Neuron (in vitro differentiated cells): ENCODE data around the gene RGS19.

ENCODE experiments used
- H2AFZ ChIP-seq: one replicate; pipeline ENCODE4 v1.6.1; 2013; ENCODE audit warnings: low read depth, mild to moderate bottlenecking, inconsistent platforms, low read length, moderate library complexity
- H3K27me3 ChIP-seq: one replicate; pipeline ENCODE4 v1.6.1; 2013; ENCODE audit warnings: low read length; ENCODE audit not compliant: insufficient read depth
- H3K36me3 ChIP-seq: one replicate; pipeline ENCODE4 v1.6.1; 2013; ENCODE audit warnings: low read length; ENCODE audit not compliant: insufficient read depth
- H3K4me1 ChIP-seq: one replicate; pipeline ENCODE4 v1.6.1; 2013; ENCODE audit warnings: low read length; ENCODE audit not compliant: insufficient read depth
- H3K4me3 ChIP-seq: 2 replicates; pipeline ENCODE4 v1.5.1; 2013; ENCODE audit warnings: mild to moderate bottlenecking, low read length, moderate library complexity
- H3K9me3 ChIP-seq: one replicate; pipeline ENCODE4 v1.6.1; 2013; ENCODE audit warnings: low read length

The RGS19 gene

DNA sequence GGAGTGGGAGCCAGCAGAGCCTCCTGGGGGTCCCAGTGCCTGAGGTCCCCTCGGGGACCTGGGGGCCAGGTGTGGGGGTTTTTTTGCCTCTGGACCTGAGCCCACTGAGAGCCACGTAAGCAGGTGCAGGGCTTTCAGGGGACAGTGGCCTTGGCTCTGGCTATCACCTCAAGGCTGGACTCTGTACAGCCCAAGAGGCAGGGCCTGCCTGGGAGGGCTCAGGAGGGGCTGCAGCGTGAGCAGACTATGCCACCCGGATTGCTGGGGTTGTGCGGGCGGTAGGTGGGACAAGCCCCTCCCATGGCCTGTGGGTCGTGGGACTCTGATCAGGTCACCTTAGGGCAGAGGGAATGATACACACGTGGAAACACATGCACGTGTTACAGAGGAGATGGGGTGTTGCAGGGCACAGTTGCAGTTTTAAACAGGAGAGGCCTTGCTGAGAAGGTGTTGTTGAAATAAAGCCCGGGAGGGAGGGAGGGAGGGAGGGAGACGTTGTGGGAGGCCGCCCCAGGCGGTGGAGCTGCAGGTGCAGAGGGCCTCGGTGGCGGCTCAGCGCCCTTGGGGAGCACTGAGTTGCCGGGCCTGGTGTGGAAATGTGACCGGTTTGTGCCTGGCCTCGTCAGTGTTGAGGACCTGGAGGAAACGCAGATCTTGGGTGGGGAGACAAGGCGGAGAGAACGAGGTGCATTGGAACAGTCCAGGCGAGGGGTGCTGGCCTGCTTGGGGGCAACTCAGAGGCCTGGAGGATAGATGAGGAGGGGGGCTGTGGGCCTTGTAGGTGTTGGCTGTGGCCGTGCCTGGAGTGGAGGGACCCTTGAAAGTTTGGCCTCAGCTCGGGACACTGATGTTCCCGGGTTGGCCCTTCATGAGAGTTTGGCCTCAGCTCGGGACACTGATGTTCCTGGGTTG lies 14.0 kb downstream of the RGS19 start:
- no peaks in the 10 kb centered on the region for H3K27me3 ChIP-seq
- H2AFZ ChIP-seq = no peak overlapping the region
- no peak overlapping the region for H3K4me3 ChIP-seq
- H3K4me1 ChIP-seq = peaks cover 23% of the 10 kb centered on the region
- no peaks in the 10 kb centered on the region for H3K9me3 ChIP-seq
- peaks cover 2% of the 10 kb centered on the region for H3K36me3 ChIP-seq

DNA sequence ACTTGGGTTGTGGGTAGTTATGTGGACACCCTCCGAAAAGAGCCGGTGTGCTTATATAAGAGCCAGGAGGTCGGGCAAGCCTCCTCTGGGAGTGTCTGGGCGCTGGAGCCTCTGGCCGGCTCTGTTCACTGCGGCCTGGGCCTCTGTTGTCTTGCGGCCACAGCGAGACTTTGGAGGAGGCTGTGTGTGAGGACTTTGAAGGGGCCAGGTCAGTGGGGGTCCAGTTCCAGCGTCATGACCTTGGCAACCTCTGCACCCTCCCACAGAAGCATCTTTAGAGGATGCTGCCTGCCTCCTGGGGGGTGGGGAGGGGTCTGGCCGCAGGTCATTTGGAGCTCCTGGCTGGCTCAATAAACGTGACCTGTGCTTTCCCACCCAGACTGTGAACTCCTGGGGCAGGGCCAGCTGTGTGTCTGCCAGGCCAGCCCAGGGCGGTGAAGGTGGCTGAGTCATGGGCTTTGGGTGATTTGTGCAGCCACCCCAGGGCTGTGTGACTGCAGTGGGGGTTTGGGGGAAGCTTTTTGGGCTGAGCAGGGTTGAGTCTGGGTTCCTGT lies 15.1 kb downstream of the RGS19 start:
- Histone ChIP-seq H3K36me3 (no peaks in the 10 kb centered on the region), H3K9me3 (no peaks in the 10 kb centered on the region), H3K4me3 (peak overlapping the region; percentile 68), H3K27me3 (peaks cover 3% of the 10 kb centered on the region), H3K4me1 (peaks cover 23% of the 10 kb centered on the region), H2AFZ (no peak overlapping the region)

- H3K4me3 ChIP-seq = peak overlapping the region; percentile 68
- no peaks in the 10 kb centered on the region for H3K36me3 ChIP-seq
- H3K4me1 ChIP-seq = peaks cover 23% of the 10 kb centered on the region
- no peaks in the 10 kb centered on the region for H3K9me3 ChIP-seq
- peaks cover 3% of the 10 kb centered on the region for H3K27me3 ChIP-seq
- peak overlapping the region; percentile 90 for H2AFZ ChIP-seq
Observed at GRCh38 chr20:64063389-64064144, 15.8 kb downstream of the RGS19 start.

DNA sequence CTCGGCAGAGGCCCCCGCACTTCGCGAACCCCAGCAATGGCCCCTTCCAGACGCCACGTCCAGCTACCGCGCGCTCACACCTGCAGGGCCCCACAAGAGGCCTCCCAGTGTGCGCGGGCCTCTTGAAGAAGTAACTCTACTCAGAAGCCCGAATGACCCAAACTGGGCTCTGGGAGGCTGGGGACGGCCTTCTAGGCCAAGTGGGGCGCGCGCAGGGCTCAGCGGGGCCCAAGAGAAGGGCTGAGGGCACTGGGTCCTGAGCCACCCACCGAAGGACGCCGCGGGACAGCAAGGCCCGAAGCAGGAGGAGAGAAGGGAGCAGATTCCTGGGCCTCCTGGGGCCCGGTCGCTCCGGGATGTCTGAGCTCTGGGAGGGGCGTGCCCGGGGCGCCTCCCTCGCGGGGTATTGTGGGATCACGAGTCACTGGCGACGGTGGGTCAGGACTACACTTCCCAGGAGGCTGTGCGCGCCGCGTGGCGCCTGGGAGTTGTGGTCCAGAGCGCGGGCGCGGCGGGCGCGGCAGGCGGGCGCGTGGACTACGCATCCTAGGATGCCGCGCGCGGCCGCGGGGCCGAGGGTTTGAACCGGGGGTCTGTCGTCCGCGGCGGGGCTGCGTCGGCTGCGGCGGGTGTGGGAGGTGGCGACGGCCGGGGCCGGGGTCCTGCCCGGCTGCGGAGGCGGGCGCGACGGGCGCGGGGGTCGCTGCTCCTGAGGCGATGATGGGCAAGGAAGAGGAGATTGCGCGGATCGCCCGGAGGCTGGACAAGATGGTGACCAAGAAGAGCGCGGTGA lies 16.5 kb downstream of the RGS19 start, which contains the start of gene TCEA2:
Gene TCEA2 (plus strand): TSS at position 603 of the 793 bp plus-strand sequence. CDS start 115 bp downstream, at position 718.
- H3K36me3 ChIP-seq = no peaks in the 10 kb centered on the region
- peak within 1 kb of the TSS; percentile 90 for H2AFZ ChIP-seq
- peaks cover 3% of the 10 kb centered on the region for H3K27me3 ChIP-seq
- H3K4me1 ChIP-seq = peaks cover 23% of the 10 kb centered on the region
- no peaks in the 10 kb centered on the region for H3K9me3 ChIP-seq
- H3K4me3 ChIP-seq = peak within 1 kb of the TSS; percentile 68

DNA sequence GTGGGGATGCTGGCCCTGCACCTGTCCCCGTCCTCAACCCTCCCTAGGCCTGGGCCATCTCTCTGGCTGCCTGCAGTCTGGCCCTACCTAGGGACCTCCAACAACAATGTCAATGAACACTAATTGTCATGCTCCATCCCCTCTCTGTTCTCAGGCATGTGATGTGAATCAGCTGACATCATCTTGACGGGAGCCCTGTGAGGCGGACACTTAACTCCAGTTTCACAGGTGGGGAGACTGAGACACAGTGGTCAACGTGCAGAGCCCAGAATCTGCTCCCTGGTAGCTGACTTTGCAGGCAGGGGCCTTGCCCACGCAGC lies 17.1 kb downstream of the RGS19 start:
- Histone ChIP-seq H3K27me3 (peaks cover 3% of the 10 kb centered on the region), H3K4me3 (peak overlapping the region; percentile 68)

DNA sequence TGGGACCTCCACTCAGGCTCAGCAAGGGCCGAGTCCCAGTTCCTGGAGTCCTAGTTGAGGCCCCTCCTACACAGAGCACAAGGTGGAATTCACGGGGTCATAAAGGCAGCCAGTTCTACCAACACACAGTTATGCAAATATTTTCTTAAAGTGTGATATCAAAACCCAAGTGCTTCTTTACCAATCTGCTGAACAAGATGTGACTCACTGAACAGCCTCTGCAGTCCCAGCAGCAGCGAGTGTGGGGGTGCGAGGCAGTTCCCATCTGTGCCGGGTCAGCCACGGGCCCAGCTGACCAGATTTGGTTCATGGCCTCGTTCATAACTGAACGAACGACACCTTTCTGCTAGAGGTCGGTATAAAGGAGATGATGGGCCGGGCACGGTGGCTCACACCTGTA lies 20.8 kb downstream of the RGS19 start:
- no peak overlapping the region for H2AFZ ChIP-seq
- H3K4me1 ChIP-seq = peaks cover 32% of the 10 kb centered on the region
- peaks cover 16% of the 10 kb centered on the region for H3K27me3 ChIP-seq
- no peak overlapping the region for H3K4me3 ChIP-seq
- H3K36me3 ChIP-seq = no peaks in the 10 kb centered on the region
- no peaks in the 10 kb centered on the region for H3K9me3 ChIP-seq

More for the DNA sequence above, 17.1 kb downstream of the RGS19 start:
- Histone ChIP-seq H3K36me3 (no peaks in the 10 kb centered on the region), H2AFZ (peak overlapping the region; percentile 90), H3K4me1 (peaks cover 23% of the 10 kb centered on the region), H3K9me3 (no peaks in the 10 kb centered on the region)

GRCh38 chr20:64057628-64058498 lies 21.5 kb downstream of the RGS19 start:
- Histone ChIP-seq H3K27me3 (peaks cover 23% of the 10 kb centered on the region), H3K9me3 (no peaks in the 10 kb centered on the region), H2AFZ (no peak overlapping the region), H3K4me3 (no peak overlapping the region), H3K36me3 (no peaks in the 10 kb centered on the region), H3K4me1 (peaks cover 32% of the 10 kb centered on the region)

DNA sequence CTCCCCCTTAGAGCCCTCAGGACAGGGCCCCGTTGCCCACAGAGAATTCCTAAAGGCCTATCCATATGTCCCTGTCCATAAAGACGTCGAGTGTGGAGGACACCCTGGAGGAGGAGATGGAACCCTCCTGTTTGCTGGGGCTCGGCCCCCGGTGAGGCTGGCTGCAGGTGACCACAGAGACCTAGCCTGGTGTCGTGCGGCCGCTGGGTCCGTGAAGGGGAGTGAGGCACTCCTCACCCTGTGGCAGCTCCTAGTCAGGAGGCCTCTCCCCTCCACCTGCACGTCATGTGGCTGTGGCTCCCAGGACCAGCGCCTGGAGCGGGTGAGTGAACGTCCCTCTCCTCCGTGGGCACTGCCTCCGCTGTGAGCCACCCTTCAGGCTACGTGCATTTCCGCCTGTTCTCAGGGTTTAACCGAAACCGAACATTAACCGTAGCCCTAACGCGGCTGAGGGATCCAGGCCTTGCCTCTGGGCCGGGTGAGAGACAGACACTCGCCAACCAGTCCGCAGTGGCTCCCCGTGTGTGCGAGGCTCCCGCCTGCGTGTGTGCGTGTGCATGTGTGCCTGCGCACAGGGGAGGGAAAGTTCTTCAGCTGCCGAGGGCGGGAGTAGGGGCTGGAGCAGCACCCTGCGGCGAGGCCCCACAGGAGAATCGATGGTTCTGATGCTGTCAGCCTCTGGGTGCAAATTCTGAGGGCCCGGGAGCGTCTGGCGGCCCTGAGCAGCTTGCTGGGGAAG lies 22.3 kb downstream of the RGS19 start:
- Histone ChIP-seq H3K4me3 (no peak overlapping the region), H3K9me3 (no peaks in the 10 kb centered on the region), H3K36me3 (no peaks in the 10 kb centered on the region), H3K4me1 (peaks cover 25% of the 10 kb centered on the region), H2AFZ (no peak overlapping the region), H3K27me3 (peaks cover 31% of the 10 kb centered on the region)

GRCh38 chr20:64056639-64056888 lies 22.8 kb downstream of the RGS19 start:
- Histone ChIP-seq H3K9me3 (no peaks in the 10 kb centered on the region), H3K27me3 (peaks cover 36% of the 10 kb centered on the region), H3K36me3 (no peaks in the 10 kb centered on the region), H2AFZ (no peak overlapping the region), H3K4me1 (peaks cover 24% of the 10 kb centered on the region), H3K4me3 (no peak overlapping the region)

- Histone ChIP-seq H3K4me1 (peaks cover 24% of the 10 kb centered on the region), H3K36me3 (no peaks in the 10 kb centered on the region), H3K27me3 (peaks cover 41% of the 10 kb centered on the region), H3K4me3 (no peak overlapping the region), H2AFZ (no peak overlapping the region), H3K9me3 (no peaks in the 10 kb centered on the region)
Observed at GRCh38 chr20:64055893-64056638, 23.3 kb downstream of the RGS19 start.

DNA sequence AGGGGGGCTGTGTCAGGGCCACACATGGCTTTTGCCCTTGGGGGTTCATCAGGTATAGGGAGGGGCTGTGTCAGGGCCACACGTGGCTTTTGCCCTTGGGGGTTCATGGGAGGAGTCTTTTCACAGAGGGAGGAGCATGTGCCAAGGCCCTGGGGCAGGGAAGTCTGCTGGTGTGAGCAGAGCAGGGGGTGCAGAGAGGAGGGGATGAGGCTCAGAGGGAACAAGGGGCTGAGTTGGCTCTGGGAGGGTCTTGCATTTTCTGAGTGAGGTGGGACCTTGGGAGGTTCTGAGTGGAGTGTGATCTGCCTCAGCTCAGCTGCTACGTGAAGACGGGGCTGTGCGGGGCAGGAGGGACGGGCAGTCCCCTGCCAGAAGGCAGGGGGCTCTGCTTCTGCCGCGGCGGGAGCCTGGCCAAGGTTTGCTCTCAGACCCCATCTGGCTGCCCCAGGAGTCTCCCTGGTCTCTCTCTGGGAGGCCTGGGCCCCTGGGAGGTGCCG lies 23.9 kb downstream of the RGS19 start:
- no peaks in the 10 kb centered on the region for H3K9me3 ChIP-seq
- peaks cover 24% of the 10 kb centered on the region for H3K4me1 ChIP-seq
- H3K27me3 ChIP-seq = peaks cover 47% of the 10 kb centered on the region
- no peak overlapping the region for H2AFZ ChIP-seq
- H3K36me3 ChIP-seq = no peaks in the 10 kb centered on the region
- no peak overlapping the region for H3K4me3 ChIP-seq
